Neural cell (in vitro differentiated cells): ENCODE data around the gene CCDC50. TPM values are rescaled to one million over a fixed set of nuclear protein-coding genes. Genes with fewer than 3 reads are reported as not detected.

Source experiments
- H2AFZ ChIP-seq: fragments of 200-600, 300-800 bp; sonication (generic), shearing (Covaris generic); 2 replicates; pipeline ENCODE4 v1.6.0; 2014; ENCODE audit warnings: low read depth, mild to moderate bottlenecking, antibody characterized with exemption, low read length, moderate library complexity
- H3F3A ChIP-seq: fragments of 200-600 bp; shearing (Covaris generic); 2 replicates; pipeline ENCODE4 v1.6.1; 2016; ENCODE audit warnings: mild to moderate bottlenecking, moderate library complexity, mixed read lengths, antibody characterized with exemption, low read length; ENCODE audit not compliant: insufficient read depth, poor library complexity, severe bottlenecking
- H3K27ac ChIP-seq: fragments of 200-600, 300-800 bp; sonication (generic), shearing (Covaris generic); 2 replicates; pipeline ENCODE4 v1.5.1; 2014; ENCODE audit warnings: mild to moderate bottlenecking, low read length, moderate library complexity
- H3K27me3 ChIP-seq: fragments of 300-800, 200-600 bp; sonication (generic), shearing (Covaris generic); 2 replicates; pipeline ENCODE4 v1.6.0; 2014; ENCODE audit warnings: mild to moderate bottlenecking, low read depth, low read length, moderate library complexity; ENCODE audit not compliant: insufficient read depth
- H3K36me3 ChIP-seq: fragments of 300-800, 200-600 bp; sonication (generic), shearing (Covaris generic); 2 replicates; pipeline ENCODE4 v1.5.1; 2014; ENCODE audit warnings: mild to moderate bottlenecking, antibody characterized with exemption, low read length, moderate library complexity; ENCODE audit not compliant: insufficient read depth
- H3K4me2 ChIP-seq: fragments of 300-800, 200-600 bp; sonication (generic), shearing (Covaris generic); 2 replicates; pipeline ENCODE4 v1.6.0; 2014; ENCODE audit warnings: mild to moderate bottlenecking, low read length
- H3K4me3 ChIP-seq: fragments of 300-800, 200-600 bp; sonication (generic), shearing (Covaris generic); 2 replicates; pipeline ENCODE4 v1.5.1; 2014; ENCODE audit warnings: mild to moderate bottlenecking, low read length, moderate library complexity
- H3K79me2 ChIP-seq: fragments of 200-600 bp; shearing (Covaris generic); replicated peaks from 2 replicates; pipeline ENCODE4 v1.6.0; 2014; ENCODE audit warnings: mild to moderate bottlenecking, low read length, moderate library complexity; ENCODE audit not compliant: insufficient read depth
- H3K9ac ChIP-seq: fragments of 300-800, 200-600 bp; sonication (generic), shearing (Covaris generic); 2 replicates; pipeline ENCODE4 v1.6.1; 2016; ENCODE audit warnings: mild to moderate bottlenecking, low read length, mixed read lengths
- H3K9me2 ChIP-seq: fragments of 200-600 bp; shearing (Covaris generic); 2 replicates; pipeline ENCODE4 v1.6.1; 2016; ENCODE audit warnings: mild to moderate bottlenecking, low read length, mixed read lengths; ENCODE audit not compliant: insufficient read depth
- H3K9me3 ChIP-seq: fragments of 200-600, 300-800 bp; sonication (generic), shearing (Covaris generic); 2 replicates; pipeline ENCODE4 v1.6.1; 2016; ENCODE audit warnings: mild to moderate bottlenecking, mixed run types, low read length, moderate library complexity, mixed read lengths
- H4K20me1 ChIP-seq: fragments of 200-600 bp; shearing (Covaris generic); 2 replicates; pipeline ENCODE4 v1.6.1; 2016; ENCODE audit warnings: mild to moderate bottlenecking, mixed run types; ENCODE audit not compliant: insufficient read depth
- EP300 ChIP-seq: fragments of 450-650 bp; conservative IDR thresholded peaks from 2 replicates; pipeline ENCODE4 v1.6.1; 2014; ENCODE audit warnings: antibody characterized with exemption, mild to moderate bottlenecking, moderate library complexity; ENCODE audit not compliant: poor library complexity, severe bottlenecking
- EZH2 ChIP-seq: fragments of 200-600, 300-800 bp; shearing (Covaris generic), sonication (generic); IDR thresholded peaks from 2 replicates; pipeline ENCODE4 v1.6.1; 2014; ENCODE audit warnings: antibody characterized with exemption, low read length, borderline replicate concordance, mild to moderate bottlenecking; ENCODE audit not compliant: insufficient read depth, poor library complexity, severe bottlenecking
- MXI1 ChIP-seq: fragments of 450-650 bp; conservative IDR thresholded peaks from 2 replicates; pipeline ENCODE4 v1.6.1; 2014; ENCODE audit warnings: antibody characterized with exemption, mild to moderate bottlenecking; ENCODE audit not compliant: poor library complexity, severe bottlenecking
- POLR2AphosphoS5 ChIP-seq: IDR thresholded peaks from 2 replicates; pipeline ENCODE4 v1.6.1; 2012
- RAD21 ChIP-seq: fragments of 450-650 bp; conservative IDR thresholded peaks from 2 replicates; pipeline ENCODE4 v1.6.1; 2014; ENCODE audit warnings: antibody characterized with exemption, mild to moderate bottlenecking, moderate library complexity
- SMC3 ChIP-seq: fragments of 450-650 bp; conservative IDR thresholded peaks from 2 replicates; pipeline ENCODE4 v1.6.1; 2014; ENCODE audit warnings: antibody characterized with exemption, mild to moderate bottlenecking, moderate library complexity; ENCODE audit not compliant: poor library complexity
- TAF1 ChIP-seq: IDR thresholded peaks from 2 replicates; pipeline ENCODE4 v1.6.1; 2012; ENCODE audit warnings: low read depth
- polyA plus RNA-seq: library from polyadenylated mRNA; depleted of rRNA; stranded (reverse); fragments of >200 nt; gene quantifications from 2 replicates; pipeline ENCODE4 v1.2.3, GENCODE V29; 2014
- TF ChIP-seq, protein P1 (sequence below): fragments of 450-650 bp; IDR thresholded peaks from 2 replicates; pipeline ENCODE4 v1.5.1; 2014; ENCODE audit warnings: antibody characterized with exemption, mild to moderate bottlenecking, moderate library complexity; ENCODE audit not compliant: poor library complexity, severe bottlenecking
- TF ChIP-seq, protein P2 (sequence below): IDR thresholded peaks from 2 replicates; pipeline ENCODE4 v1.6.1; 2012; ENCODE audit warnings: borderline replicate concordance

CCDC50 gene
- polyA plus RNA-seq, 1 donor from 2014 or later: 58.2 TPM

DNA sequence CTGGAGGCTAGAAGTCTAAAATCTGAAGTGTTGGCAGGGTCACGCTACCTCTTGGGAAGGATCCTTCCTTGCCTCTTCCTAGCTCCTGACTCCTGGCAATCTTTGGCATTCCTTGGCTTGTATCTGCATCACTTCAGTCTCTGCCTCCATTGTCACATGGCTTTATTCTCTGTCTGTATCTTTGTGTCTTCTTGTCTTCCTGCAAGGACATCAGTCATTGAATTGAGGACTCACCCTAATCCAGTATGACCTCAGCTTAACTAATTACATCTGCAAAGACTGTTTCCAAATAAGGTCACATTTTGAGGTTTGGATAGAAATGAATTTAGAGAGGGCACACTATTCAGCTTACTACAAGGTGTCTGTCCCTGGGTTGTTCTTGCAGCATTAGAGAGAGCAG, 32.3 kb downstream of the CCDC50 start:
- Histone ChIP-seq H3K9me2 (no peaks in the 10 kb centered on the region), H3F3A (no peaks in the 10 kb centered on the region), H4K20me1 (no peaks in the 10 kb centered on the region), H3K4me3 (no peak overlapping the region), H3K9ac (no peak overlapping the region), H3K36me3 (peaks cover 21% of the 10 kb centered on the region), H3K4me2 (no peak overlapping the region), H2AFZ (no peak overlapping the region), H3K79me2 (peaks cover 5% of the 10 kb centered on the region), H3K27ac (no peak overlapping the region), H3K27me3 (no peaks in the 10 kb centered on the region), H3K9me3 (no peaks in the 10 kb centered on the region)
- no peak for TF ChIP-seq SMC3

DNA sequence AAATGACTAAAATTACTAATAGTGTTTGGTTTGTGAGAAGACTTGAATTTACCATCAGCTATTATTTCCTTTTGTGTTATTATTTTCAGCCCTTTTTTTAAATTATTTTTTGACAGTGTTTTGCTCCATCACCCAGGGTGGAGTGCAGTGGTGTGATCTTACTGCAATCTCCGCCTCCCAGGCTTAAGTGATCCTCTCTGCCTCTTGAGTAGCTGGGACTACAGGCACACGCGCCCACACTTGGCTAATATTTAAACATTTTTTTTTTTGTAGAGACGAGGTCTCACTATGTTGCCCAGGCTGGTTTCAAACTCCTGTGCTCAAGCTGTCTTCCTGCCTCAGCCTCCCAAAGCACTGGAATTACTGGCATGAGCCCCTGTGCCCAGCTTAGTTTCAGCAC, 32.8 kb downstream of the CCDC50 start:
- TF ChIP-seq SMC3 (no peak), MXI1 (no peak), TAF1 (no peak), EZH2 (no peak), RAD21 (no peak), EP300 (no peak), POLR2AphosphoS5 (no peak)
- TF ChIP-seq, protein P1, sequence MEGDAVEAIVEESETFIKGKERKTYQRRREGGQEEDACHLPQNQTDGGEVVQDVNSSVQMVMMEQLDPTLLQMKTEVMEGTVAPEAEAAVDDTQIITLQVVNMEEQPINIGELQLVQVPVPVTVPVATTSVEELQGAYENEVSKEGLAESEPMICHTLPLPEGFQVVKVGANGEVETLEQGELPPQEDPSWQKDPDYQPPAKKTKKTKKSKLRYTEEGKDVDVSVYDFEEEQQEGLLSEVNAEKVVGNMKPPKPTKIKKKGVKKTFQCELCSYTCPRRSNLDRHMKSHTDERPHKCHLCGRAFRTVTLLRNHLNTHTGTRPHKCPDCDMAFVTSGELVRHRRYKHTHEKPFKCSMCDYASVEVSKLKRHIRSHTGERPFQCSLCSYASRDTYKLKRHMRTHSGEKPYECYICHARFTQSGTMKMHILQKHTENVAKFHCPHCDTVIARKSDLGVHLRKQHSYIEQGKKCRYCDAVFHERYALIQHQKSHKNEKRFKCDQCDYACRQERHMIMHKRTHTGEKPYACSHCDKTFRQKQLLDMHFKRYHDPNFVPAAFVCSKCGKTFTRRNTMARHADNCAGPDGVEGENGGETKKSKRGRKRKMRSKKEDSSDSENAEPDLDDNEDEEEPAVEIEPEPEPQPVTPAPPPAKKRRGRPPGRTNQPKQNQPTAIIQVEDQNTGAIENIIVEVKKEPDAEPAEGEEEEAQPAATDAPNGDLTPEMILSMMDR: no peak
- TF ChIP-seq, protein P2, sequence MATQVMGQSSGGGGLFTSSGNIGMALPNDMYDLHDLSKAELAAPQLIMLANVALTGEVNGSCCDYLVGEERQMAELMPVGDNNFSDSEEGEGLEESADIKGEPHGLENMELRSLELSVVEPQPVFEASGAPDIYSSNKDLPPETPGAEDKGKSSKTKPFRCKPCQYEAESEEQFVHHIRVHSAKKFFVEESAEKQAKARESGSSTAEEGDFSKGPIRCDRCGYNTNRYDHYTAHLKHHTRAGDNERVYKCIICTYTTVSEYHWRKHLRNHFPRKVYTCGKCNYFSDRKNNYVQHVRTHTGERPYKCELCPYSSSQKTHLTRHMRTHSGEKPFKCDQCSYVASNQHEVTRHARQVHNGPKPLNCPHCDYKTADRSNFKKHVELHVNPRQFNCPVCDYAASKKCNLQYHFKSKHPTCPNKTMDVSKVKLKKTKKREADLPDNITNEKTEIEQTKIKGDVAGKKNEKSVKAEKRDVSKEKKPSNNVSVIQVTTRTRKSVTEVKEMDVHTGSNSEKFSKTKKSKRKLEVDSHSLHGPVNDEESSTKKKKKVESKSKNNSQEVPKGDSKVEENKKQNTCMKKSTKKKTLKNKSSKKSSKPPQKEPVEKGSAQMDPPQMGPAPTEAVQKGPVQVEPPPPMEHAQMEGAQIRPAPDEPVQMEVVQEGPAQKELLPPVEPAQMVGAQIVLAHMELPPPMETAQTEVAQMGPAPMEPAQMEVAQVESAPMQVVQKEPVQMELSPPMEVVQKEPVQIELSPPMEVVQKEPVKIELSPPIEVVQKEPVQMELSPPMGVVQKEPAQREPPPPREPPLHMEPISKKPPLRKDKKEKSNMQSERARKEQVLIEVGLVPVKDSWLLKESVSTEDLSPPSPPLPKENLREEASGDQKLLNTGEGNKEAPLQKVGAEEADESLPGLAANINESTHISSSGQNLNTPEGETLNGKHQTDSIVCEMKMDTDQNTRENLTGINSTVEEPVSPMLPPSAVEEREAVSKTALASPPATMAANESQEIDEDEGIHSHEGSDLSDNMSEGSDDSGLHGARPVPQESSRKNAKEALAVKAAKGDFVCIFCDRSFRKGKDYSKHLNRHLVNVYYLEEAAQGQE: no peak
- H3K4me2 ChIP-seq: no peak overlapping the region

DNA sequence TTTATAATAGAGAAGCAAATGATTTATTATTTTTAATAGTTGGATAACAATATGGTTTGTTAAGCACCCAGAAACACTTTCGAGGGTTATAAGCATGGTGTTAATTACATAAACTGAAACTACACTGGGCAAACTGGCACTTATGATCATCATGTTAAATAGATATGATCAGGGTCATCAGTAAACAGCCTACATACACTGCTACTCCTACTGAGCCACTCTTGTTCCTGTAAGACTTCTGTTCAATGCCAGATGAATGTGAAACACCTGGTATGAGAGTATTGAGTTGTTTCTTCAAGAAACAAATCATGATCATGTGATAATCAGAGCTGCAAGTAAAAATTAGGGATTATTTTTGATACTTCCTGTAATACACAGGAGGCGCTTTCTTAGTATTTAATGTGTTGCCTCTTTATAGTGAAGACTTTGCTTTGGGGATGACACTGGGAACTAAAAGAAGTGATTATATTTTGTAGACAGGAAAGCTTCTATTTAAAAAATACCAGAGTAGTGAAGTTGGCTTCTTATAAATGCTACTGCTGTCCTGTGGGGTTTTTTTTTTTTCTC, 33.4 kb downstream of the CCDC50 start:
- peaks cover 21% of the 10 kb centered on the region for H3K36me3 ChIP-seq
- TF ChIP-seq, protein P1: no peak
- TF ChIP-seq EP300: no peak
- no peak for TF ChIP-seq TAF1
- no peak for TF ChIP-seq EZH2
- no peak for TF ChIP-seq SMC3
- no peak for TF ChIP-seq MXI1
- TF ChIP-seq RAD21: no peak
- H3K4me2 ChIP-seq: no peak overlapping the region

More for the DNA sequence above, 32.8 kb downstream of the CCDC50 start:
- Histone ChIP-seq H3K79me2 (peaks cover 5% of the 10 kb centered on the region), H3K36me3 (peaks cover 21% of the 10 kb centered on the region), H4K20me1 (no peaks in the 10 kb centered on the region), H3K9me3 (no peaks in the 10 kb centered on the region), H3K27me3 (no peaks in the 10 kb centered on the region), H3K9ac (no peak overlapping the region), H3K9me2 (no peaks in the 10 kb centered on the region), H3K27ac (no peak overlapping the region), H3F3A (no peaks in the 10 kb centered on the region), H2AFZ (no peak overlapping the region), H3K4me3 (no peak overlapping the region)

More for the DNA sequence above, 33.4 kb downstream of the CCDC50 start:
- H3K27ac ChIP-seq: no peak overlapping the region
- H3K79me2 ChIP-seq: peaks cover under 1% of the 10 kb centered on the region
- no peaks in the 10 kb centered on the region for H4K20me1 ChIP-seq
- H3K27me3 ChIP-seq: no peaks in the 10 kb centered on the region
- no peaks in the 10 kb centered on the region for H3K9me2 ChIP-seq
- no peak overlapping the region for H2AFZ ChIP-seq
- no peak overlapping the region for H3K4me3 ChIP-seq
- H3F3A ChIP-seq: no peaks in the 10 kb centered on the region
- H3K9ac ChIP-seq: no peak overlapping the region
- no peaks in the 10 kb centered on the region for H3K9me3 ChIP-seq
